Measurements from ENCODE around the gene ALOX15. TPM values are rescaled to one million over a fixed set of nuclear protein-coding genes. Genes with fewer than 3 reads are reported as not detected.

Gene ALOX15
- polyA plus RNA-seq, 1 experiment: not detected

GRCh38 chr17:4588391-4588790 lies 53.1 kb downstream of the ALOX15 start:
- no peak for TF ChIP-seq CTCF (IDR thresholded peaks at IDR 0.05; ENCODE audit: insufficient read depth, low read depth, low read length)
- Histone ChIP-seq H3K4me3 (ENCODE audit: low read depth, low read length) (no peak overlapping the region), H3K27me3 (ENCODE audit: control insufficient read depth, insufficient read depth, low read length) (peaks cover 33% of the 10 kb centered on the region), H3K36me3 (ENCODE audit: control insufficient read depth, insufficient read depth, low read length) (no peaks in the 10 kb centered on the region)
- no peak for DNase-seq (ENCODE audit: low read depth)
- ChIA-PET POLR2A (no interaction called here), CTCF (interaction anchor here (4.7 kb wide), 1 partner anchor 22 kb away, joined by 37 read pairs; no protein-coding TSS in a partner anchor)

- POLR2A ChIA-PET: no interaction called here
Observed at GRCh38 chr17:4587803-4588202, 53.7 kb downstream of the ALOX15 start.

GRCh38 chr17:4587195-4587594 lies 54.3 kb downstream of the ALOX15 start:
- Histone ChIP-seq H3K27me3 (ENCODE audit: control insufficient read depth, insufficient read depth, low read length) (peaks cover 45% of the 10 kb centered on the region), H3K36me3 (ENCODE audit: control insufficient read depth, insufficient read depth, low read length) (no peaks in the 10 kb centered on the region), H3K4me3 (ENCODE audit: low read depth, low read length) (no peak overlapping the region)
- POLR2A ChIA-PET: no interaction called here
- no peak for DNase-seq (ENCODE audit: low read depth)
- TF ChIP-seq CTCF (IDR thresholded peaks at IDR 0.05; ENCODE audit: insufficient read depth, low read depth, low read length): no peak
- CTCF ChIA-PET: interaction anchor here (0.8 to 4.7 kb wide), 3 partner anchors 13 to 37 kb away, joined by 3 to 37 read pairs (median 3); no protein-coding TSS in a partner anchor

More at GRCh38 chr17:4587803-4588202, 53.7 kb downstream of the ALOX15 start:
- Histone ChIP-seq H3K36me3 (ENCODE audit: control insufficient read depth, insufficient read depth, low read length) (no peaks in the 10 kb centered on the region), H3K4me3 (ENCODE audit: low read depth, low read length) (no peak overlapping the region), H3K27me3 (ENCODE audit: control insufficient read depth, insufficient read depth, low read length) (peaks cover 39% of the 10 kb centered on the region)
- no peak for TF ChIP-seq CTCF (IDR thresholded peaks at IDR 0.05; ENCODE audit: insufficient read depth, low read depth, low read length)
- CTCF ChIA-PET: interaction anchor here (4.7 kb wide), 1 partner anchor 21 kb away, joined by 37 read pairs; no protein-coding TSS in a partner anchor
- no peak for DNase-seq (ENCODE audit: low read depth)

- DNase-seq (ENCODE audit: low read depth): no peak
- ChIA-PET POLR2A (no interaction called here), CTCF (interaction anchor here (0.7 to 4.7 kb wide), 4 partner anchors 20 to 165 kb away, joined by 3 to 37 read pairs (median 3); no protein-coding TSS in a partner anchor)
- Histone ChIP-seq H3K27me3 (ENCODE audit: control insufficient read depth, insufficient read depth, low read length) (peaks cover 45% of the 10 kb centered on the region), H3K36me3 (ENCODE audit: control insufficient read depth, insufficient read depth, low read length) (no peaks in the 10 kb centered on the region), H3K4me3 (ENCODE audit: low read depth, low read length) (no peak overlapping the region)
- no peak for TF ChIP-seq CTCF (IDR thresholded peaks at IDR 0.05; ENCODE audit: insufficient read depth, low read depth, low read length)
Observed at GRCh38 chr17:4586043-4586442, 55.4 kb downstream of the ALOX15 start.

- Histone ChIP-seq H3K27me3 (ENCODE audit: control insufficient read depth, insufficient read depth, low read length) (peaks cover 45% of the 10 kb centered on the region), H3K4me3 (ENCODE audit: low read depth, low read length) (no peak overlapping the region), H3K36me3 (ENCODE audit: control insufficient read depth, insufficient read depth, low read length) (no peaks in the 10 kb centered on the region)
- ChIA-PET CTCF (interaction anchor here (1.2 to 4.7 kb wide), 2 partner anchors 19 to 164 kb away, joined by 3 to 37 read pairs; no protein-coding TSS in a partner anchor), POLR2A (no interaction called here)
- DNase-seq (ENCODE audit: low read depth): no peak
- TF ChIP-seq CTCF (IDR thresholded peaks at IDR 0.05; ENCODE audit: insufficient read depth, low read depth, low read length): no peak
Observed at GRCh38 chr17:4585638-4585994, 55.9 kb downstream of the ALOX15 start.

All from BJ (cell line).